ENCODE data around the gene FAM89B.

The FAM89B gene

GRCh38 chr11:65619281-65619928, 47.1 kb downstream of the FAM89B start:
- Histone ChIP-seq H3K36me3 (ENCODE audit: control insufficient read depth in 1 of 2, insufficient read depth in 2 of 2, low read length in 2 of 2) (peaks cover 14 to 67% of the 10 kb centered on the region in 2 donors), H3K4me1 (ENCODE audit: control insufficient read depth in 1 of 2, insufficient read depth in 2 of 2, low read length in 2 of 2) (peaks cover 6 to 18% of the 10 kb centered on the region in 2 donors), H3K4me3 (ENCODE audit: low read depth in 1 of 2, low read length in 2 of 2) (no peak overlapping the region), H3K27me3 (ENCODE audit: low read depth, low read length) (no peaks in the 10 kb centered on the region), H3K9me3 (ENCODE audit: control insufficient read depth in 1 of 2, low read length in 2 of 2) (no peaks in the 10 kb centered on the region), H3K27ac (ENCODE audit: low read length) (no peak overlapping the region)

GRCh38 chr11:65620666-65621065, 48.3 kb downstream of the FAM89B start:
- Histone ChIP-seq H3K9me3 (ENCODE audit: control insufficient read depth in 1 of 2, low read length in 2 of 2) (no peaks in the 10 kb centered on the region), H3K4me1 (ENCODE audit: control insufficient read depth in 1 of 2, insufficient read depth in 2 of 2, low read length in 2 of 2) (peaks cover 6 to 18% of the 10 kb centered on the region in 2 donors), H3K27ac (ENCODE audit: low read length) (no peak overlapping the region), H3K27me3 (ENCODE audit: low read depth, low read length) (no peaks in the 10 kb centered on the region), H3K4me3 (ENCODE audit: low read depth in 1 of 2, low read length in 2 of 2) (no peak overlapping the region), H3K36me3 (ENCODE audit: control insufficient read depth in 1 of 2, insufficient read depth in 2 of 2, low read length in 2 of 2) (peaks cover 15 to 77% of the 10 kb centered on the region in 2 donors)

- Histone ChIP-seq H3K36me3 (ENCODE audit: control insufficient read depth in 1 of 2, insufficient read depth in 2 of 2, low read length in 2 of 2) (peaks cover 23 to 84% of the 10 kb centered on the region in 2 donors), H3K4me3 (ENCODE audit: low read depth in 1 of 2, low read length in 2 of 2) (no peak overlapping the region)
Measured at GRCh38 chr11:65621460-65621859, 49.1 kb downstream of the FAM89B start.

GRCh38 chr11:65622011-65622410, 49.7 kb downstream of the FAM89B start:
- peaks cover 3 to 13% of the 10 kb centered on the region in 2 donors for H3K4me1 ChIP-seq (ENCODE audit: control insufficient read depth in 1 of 2, insufficient read depth in 2 of 2, low read length in 2 of 2)
- H3K27me3 ChIP-seq (ENCODE audit: low read depth, low read length) = no peaks in the 10 kb centered on the region
- H3K36me3 ChIP-seq (ENCODE audit: control insufficient read depth in 1 of 2, insufficient read depth in 2 of 2, low read length in 2 of 2) = peaks cover 29 to 89% of the 10 kb centered on the region in 2 donors
- no peaks in the 10 kb centered on the region for H3K9me3 ChIP-seq (ENCODE audit: control insufficient read depth in 1 of 2, low read length in 2 of 2)
- no peak overlapping the region for H3K27ac ChIP-seq (ENCODE audit: low read length)
- no peak overlapping the region for H3K4me3 ChIP-seq (ENCODE audit: low read depth in 1 of 2, low read length in 2 of 2)

More at GRCh38 chr11:65621460-65621859, 49.1 kb downstream of the FAM89B start:
- H3K4me1 ChIP-seq (ENCODE audit: control insufficient read depth in 1 of 2, insufficient read depth in 2 of 2, low read length in 2 of 2) = peaks cover 6 to 19% of the 10 kb centered on the region in 2 donors
- no peaks in the 10 kb centered on the region for H3K27me3 ChIP-seq (ENCODE audit: low read depth, low read length)
- no peak overlapping the region for H3K27ac ChIP-seq (ENCODE audit: low read length)
- H3K9me3 ChIP-seq (ENCODE audit: control insufficient read depth in 1 of 2, low read length in 2 of 2) = no peaks in the 10 kb centered on the region

- Histone ChIP-seq H3K4me3 (ENCODE audit: low read depth in 1 of 2, low read length in 2 of 2) (no peak overlapping the region), H3K27ac (ENCODE audit: low read length) (no peak overlapping the region), H3K36me3 (ENCODE audit: control insufficient read depth in 1 of 2, insufficient read depth in 2 of 2, low read length in 2 of 2) (peaks cover 35 to 90% of the 10 kb centered on the region in 2 donors), H3K4me1 (ENCODE audit: control insufficient read depth in 1 of 2, insufficient read depth in 2 of 2, low read length in 2 of 2) (peaks cover 0 to 9% of the 10 kb centered on the region in 2 donors), H3K9me3 (ENCODE audit: control insufficient read depth in 1 of 2, low read length in 2 of 2) (no peaks in the 10 kb centered on the region), H3K27me3 (ENCODE audit: low read depth, low read length) (no peaks in the 10 kb centered on the region)
Measured at GRCh38 chr11:65623177-65623576, 50.8 kb downstream of the FAM89B start.

Data from muscle layer of duodenum (tissue), 2 donors.